HG03045 (cell line): ENCODE data around the gene CD96.
A peak's percentile ranks its signal among the peaks of the same experiment; 100 is the strongest.

ENCODE experiments used
- ATAC-seq: cut with Tn5 transposase; IDR thresholded peaks from one replicate; pipeline ENCODE4 v1.9.1; 2021; ENCODE audit warnings: mild to moderate bottlenecking, moderate library complexity; ENCODE audit not compliant: unreplicated experiment

CD96 gene

GRCh38 chr3:111592936-111593335 lies 50.9 kb downstream of the CD96 start:
- no peak for ATAC-seq

GRCh38 chr3:111593666-111594065 lies 51.7 kb downstream of the CD96 start:
- ATAC-seq: no peak

- ATAC-seq: peak; percentile 58
Measured at GRCh38 chr3:111594205-111594604, 52.2 kb downstream of the CD96 start.

GRCh38 chr3:111594781-111595180 lies 52.8 kb downstream of the CD96 start:
- ATAC-seq: peak; percentile 21

- ATAC-seq: peak; percentile 46
Measured at GRCh38 chr3:111595232-111595631, 53.2 kb downstream of the CD96 start, which contains the start of gene ZBED2. ZBED2 (minus strand) TSS chr3:111595346; CDS start chr3:111594201, 1,145 bp downstream.

GRCh38 chr3:111596328-111596727 lies 54.3 kb downstream of the CD96 start:
- no peak for ATAC-seq

- ATAC-seq: no peak
Measured at GRCh38 chr3:111598139-111598538, 56.1 kb downstream of the CD96 start.

GRCh38 chr3:111598552-111598951 lies 56.6 kb downstream of the CD96 start:
- no peak for ATAC-seq

GRCh38 chr3:111601810-111602209 lies 59.8 kb downstream of the CD96 start:
- no peak for ATAC-seq

- no peak for ATAC-seq
Measured at GRCh38 chr3:111603679-111604078, 61.7 kb downstream of the CD96 start.

GRCh38 chr3:111604119-111604518 lies 62.1 kb downstream of the CD96 start:
- ATAC-seq: no peak

- ATAC-seq: no peak
Measured at GRCh38 chr3:111605018-111605417, 63.0 kb downstream of the CD96 start.

- no peak for ATAC-seq
Measured at GRCh38 chr3:111605493-111605892, 63.5 kb downstream of the CD96 start.

GRCh38 chr3:111607240-111607920 lies 65.4 kb downstream of the CD96 start:
- ATAC-seq: no peak

GRCh38 chr3:111608383-111608782 lies 66.4 kb downstream of the CD96 start:
- no peak for ATAC-seq

- ATAC-seq: no peak
Measured at GRCh38 chr3:111609700-111610099, 67.7 kb downstream of the CD96 start.

- peak; percentile 79 for ATAC-seq
Measured at GRCh38 chr3:111610189-111610588, 68.2 kb downstream of the CD96 start.

- ATAC-seq: no peak
Measured at GRCh38 chr3:111610612-111611054, 68.6 kb downstream of the CD96 start.

GRCh38 chr3:111613294-111613693 lies 71.3 kb downstream of the CD96 start:
- no peak for ATAC-seq

GRCh38 chr3:111615880-111616279 lies 73.9 kb downstream of the CD96 start:
- ATAC-seq: no peak

GRCh38 chr3:111616417-111617105 lies 74.6 kb downstream of the CD96 start:
- ATAC-seq: peak; percentile 81

GRCh38 chr3:111617406-111617805 lies 75.4 kb downstream of the CD96 start:
- no peak for ATAC-seq
